DOHH2 (cell line): ENCODE results near the gene MBIP.

Experiments
- H3F3A ChIP-seq: fragments of 200-600 bp; sonication (generic), shearing (Covaris generic); 2 replicates; pipeline ENCODE4 v1.6.0; 2016; ENCODE audit warnings: antibody characterized with exemption, mild to moderate bottlenecking; ENCODE audit not compliant: control insufficient read depth, insufficient read depth
- H3K27ac ChIP-seq: fragments of 200-600 bp; sonication (generic); 2 replicates; pipeline ENCODE4 v1.5.1; 2014; ENCODE audit warnings: low read depth, mild to moderate bottlenecking, low read length, moderate library complexity
- H3K27me3 ChIP-seq: fragments of 200-600 bp; sonication (generic); 2 replicates; pipeline ENCODE4 v1.6.1; 2014; ENCODE audit warnings: mild to moderate bottlenecking, low read length, mixed read lengths; ENCODE audit not compliant: control insufficient read depth
- H3K36me3 ChIP-seq: fragments of 200-600 bp; sonication (generic); 2 replicates; pipeline ENCODE4 v1.6.1; 2014; ENCODE audit warnings: mild to moderate bottlenecking, low read length, moderate library complexity, mixed read lengths; ENCODE audit not compliant: control insufficient read depth
- H3K4me1 ChIP-seq: fragments of 200-600 bp; sonication (generic); 2 replicates; pipeline ENCODE4 v1.6.1; 2014; ENCODE audit warnings: mild to moderate bottlenecking, low read length, mixed read lengths; ENCODE audit not compliant: control insufficient read depth
- H3K4me2 ChIP-seq: fragments of 200-600 bp; sonication (generic); 2 replicates; pipeline ENCODE4 v1.6.0; 2014; ENCODE audit warnings: mild to moderate bottlenecking, low read length, moderate library complexity
- H3K4me3 ChIP-seq: fragments of 200-600 bp; sonication (generic); 2 replicates; pipeline ENCODE4 v1.5.1; 2014; ENCODE audit warnings: mild to moderate bottlenecking, low read length, mixed read lengths
- H3K79me2 ChIP-seq: fragments of 200-600 bp; sonication (generic); 2 replicates; pipeline ENCODE4 v1.6.1; 2014; ENCODE audit warnings: mild to moderate bottlenecking, low read length, mixed read lengths; ENCODE audit not compliant: control insufficient read depth
- H3K9me2 ChIP-seq: fragments of 200-600 bp; sonication (generic); replicated peaks from 2 replicates; pipeline ENCODE4 v1.6.1; 2014; ENCODE audit warnings: mild to moderate bottlenecking, low read length, mixed read lengths; ENCODE audit not compliant: control insufficient read depth
- H3K9me3 ChIP-seq: fragments of 200-600 bp; sonication (generic); 2 replicates; pipeline ENCODE4 v1.6.1; 2014; ENCODE audit warnings: antibody characterized with exemption, low read length, mixed read lengths; ENCODE audit not compliant: control insufficient read depth, insufficient read depth
- H4K20me1 ChIP-seq: fragments of 200-600 bp; sonication (generic); 2 replicates; pipeline ENCODE4 v1.6.0; 2014; ENCODE audit warnings: low read depth, mild to moderate bottlenecking, antibody characterized with exemption, low read length, moderate library complexity; ENCODE audit not compliant: control insufficient read depth, insufficient read depth
- EZH2phosphoT487 ChIP-seq: fragments of 200-600 bp; sonication (generic); IDR thresholded peaks from 2 replicates; pipeline ENCODE4 v1.6.1; 2017; ENCODE audit warnings: borderline replicate concordance, mild to moderate bottlenecking, antibody characterized with exemption, low read length, moderate library complexity, mixed read lengths
- TF ChIP-seq, protein P1 (sequence below): fragments of 200-600 bp; sonication (generic); IDR thresholded peaks from one replicate; pipeline ENCODE4 v1.5.1; 2014; ENCODE audit warnings: antibody characterized with exemption, mild to moderate bottlenecking, low read depth, low read length; ENCODE audit not compliant: poor library complexity, severe bottlenecking

Gene MBIP

DNA sequence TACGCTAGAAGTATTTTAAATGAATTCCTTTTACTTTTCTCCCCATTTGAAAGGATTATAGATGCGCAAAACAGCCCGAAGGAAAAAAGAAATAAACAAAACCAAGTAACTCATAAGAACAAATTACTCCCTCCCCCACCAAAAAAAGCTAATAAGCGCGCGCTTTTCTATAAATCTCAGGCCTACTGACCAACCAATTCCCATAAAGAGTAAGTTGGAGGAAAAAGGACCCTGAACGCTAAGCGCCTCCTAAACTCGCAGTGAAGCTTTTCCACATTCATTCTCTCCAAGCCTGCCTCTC, 588 bp downstream of the MBIP start:
- no peak for TF ChIP-seq EZH2phosphoT487
- TF ChIP-seq, protein P1, sequence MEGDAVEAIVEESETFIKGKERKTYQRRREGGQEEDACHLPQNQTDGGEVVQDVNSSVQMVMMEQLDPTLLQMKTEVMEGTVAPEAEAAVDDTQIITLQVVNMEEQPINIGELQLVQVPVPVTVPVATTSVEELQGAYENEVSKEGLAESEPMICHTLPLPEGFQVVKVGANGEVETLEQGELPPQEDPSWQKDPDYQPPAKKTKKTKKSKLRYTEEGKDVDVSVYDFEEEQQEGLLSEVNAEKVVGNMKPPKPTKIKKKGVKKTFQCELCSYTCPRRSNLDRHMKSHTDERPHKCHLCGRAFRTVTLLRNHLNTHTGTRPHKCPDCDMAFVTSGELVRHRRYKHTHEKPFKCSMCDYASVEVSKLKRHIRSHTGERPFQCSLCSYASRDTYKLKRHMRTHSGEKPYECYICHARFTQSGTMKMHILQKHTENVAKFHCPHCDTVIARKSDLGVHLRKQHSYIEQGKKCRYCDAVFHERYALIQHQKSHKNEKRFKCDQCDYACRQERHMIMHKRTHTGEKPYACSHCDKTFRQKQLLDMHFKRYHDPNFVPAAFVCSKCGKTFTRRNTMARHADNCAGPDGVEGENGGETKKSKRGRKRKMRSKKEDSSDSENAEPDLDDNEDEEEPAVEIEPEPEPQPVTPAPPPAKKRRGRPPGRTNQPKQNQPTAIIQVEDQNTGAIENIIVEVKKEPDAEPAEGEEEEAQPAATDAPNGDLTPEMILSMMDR = no peak
- Histone ChIP-seq H3K4me3 (peak overlapping the region; percentile 97), H3K9me2 (no peaks in the 10 kb centered on the region), H3K9me3 (no peaks in the 10 kb centered on the region), H3K4me1 (peaks cover 15% of the 10 kb centered on the region), H3K79me2 (peaks cover 52% of the 10 kb centered on the region), H4K20me1 (no peaks in the 10 kb centered on the region), H3K36me3 (peaks cover 9% of the 10 kb centered on the region), H3F3A (no peaks in the 10 kb centered on the region; the same call in 1 of the 2 replicates), H3K4me2 (peak overlapping the region; percentile 85), H3K27me3 (peaks cover 13% of the 10 kb centered on the region), H3K27ac (peak overlapping the region; percentile 24; the same call in 1 of the 2 replicates)

DNA sequence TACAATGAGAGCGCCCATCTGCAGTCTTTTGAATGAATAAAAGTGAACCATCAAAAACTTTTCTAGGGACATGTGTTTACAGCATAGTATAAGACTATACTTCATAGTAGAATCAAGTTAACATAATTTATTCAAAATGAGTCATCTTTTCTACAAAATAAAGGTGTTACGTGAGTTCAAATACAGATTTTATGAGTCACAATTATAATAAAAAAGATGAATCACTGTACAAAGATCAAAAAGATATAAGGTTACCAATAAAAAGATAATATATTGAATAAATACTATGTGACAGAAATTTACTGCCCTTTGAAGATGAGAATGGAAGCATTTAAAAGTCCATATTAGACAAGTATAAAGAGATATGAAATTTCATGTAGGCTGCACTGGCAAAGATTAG, 2.8 kb downstream of the MBIP start:
- Histone ChIP-seq H4K20me1 (0 out of 2 replicates have a peak, but pooled peaks cover 3% of the 10 kb centered on the region), H3K4me3 (no peak overlapping the region), H3K27ac (no peak overlapping the region), H3K9me3 (no peaks in the 10 kb centered on the region), H3K4me1 (peaks cover 15% of the 10 kb centered on the region), H3K27me3 (no peaks in the 10 kb centered on the region), H3F3A (no peaks in the 10 kb centered on the region; the same call in 1 of the 2 replicates), H3K9me2 (no peaks in the 10 kb centered on the region), H3K36me3 (peaks cover 19% of the 10 kb centered on the region), H3K79me2 (peaks cover 52% of the 10 kb centered on the region), H3K4me2 (no peak overlapping the region)
- no peak for TF ChIP-seq EZH2phosphoT487
- TF ChIP-seq, protein P1 = no peak

DNA sequence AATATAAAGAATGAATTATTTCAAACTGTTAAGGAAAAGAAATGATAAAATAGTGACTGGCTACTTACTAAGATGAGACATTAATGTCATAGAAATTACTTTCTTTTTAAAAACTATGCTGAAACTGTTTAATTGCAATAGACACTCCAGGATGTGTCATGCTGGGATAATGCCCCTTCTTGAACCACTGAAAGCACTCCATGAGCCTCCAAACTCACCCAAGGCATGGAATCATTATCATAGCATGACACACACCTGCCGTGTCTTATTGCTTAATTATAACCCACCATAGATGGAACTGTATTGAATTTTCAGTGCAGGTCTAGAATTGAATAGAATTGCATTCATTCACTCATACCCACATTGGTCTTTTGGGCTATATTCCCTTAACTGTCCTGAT, 4.3 kb downstream of the MBIP start:
- Histone ChIP-seq H3K79me2 (peaks cover 52% of the 10 kb centered on the region), H3K36me3 (peaks cover 25% of the 10 kb centered on the region), H3F3A (no peaks in the 10 kb centered on the region), H3K9me3 (no peaks in the 10 kb centered on the region), H3K27me3 (no peaks in the 10 kb centered on the region), H3K4me3 (no peak overlapping the region), H4K20me1 (0 out of 2 replicates have a peak, but pooled peaks cover 3% of the 10 kb centered on the region), H3K4me1 (peaks cover 15% of the 10 kb centered on the region), H3K9me2 (no peaks in the 10 kb centered on the region), H3K4me2 (no peak overlapping the region), H3K27ac (no peak overlapping the region)
- TF ChIP-seq, protein P1 = no peak
- no peak for TF ChIP-seq EZH2phosphoT487
